Activated CD4-positive, alpha-beta T cell treated with anti-CD3 and anti-CD28 coated beads for 4 hours (primary cell): ENCODE results near the gene KIAA1328.

Experiments
- DNase-seq, 2 donors: peaks; one replicate each; pipeline ENCODE4 v3.0.0-alpha.2; 2020

The KIAA1328 gene

GRCh38 chr18:36974686-36975085 is 145.8 kb downstream of the KIAA1328 start:
- DNase-seq, result no peak

DNA sequence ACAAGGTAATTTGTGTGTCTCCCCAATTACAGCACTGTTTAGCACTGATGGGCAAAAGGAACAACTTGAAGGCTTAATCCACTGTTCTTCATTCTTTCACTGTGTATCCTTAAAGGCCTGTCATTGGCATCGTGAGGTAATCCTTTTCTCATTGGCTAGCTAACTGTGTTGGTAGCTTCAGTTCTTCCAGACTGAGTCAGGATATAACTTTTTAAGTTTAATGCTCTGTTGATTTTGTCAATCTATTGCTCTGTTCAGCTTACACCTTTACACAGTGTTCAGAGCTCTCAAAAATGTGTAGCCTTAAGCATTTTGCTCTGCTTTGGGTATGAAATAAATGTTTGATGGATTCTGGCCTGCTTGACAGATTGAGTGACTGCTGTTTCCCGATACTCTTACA is 148.2 kb downstream of the KIAA1328 start:
- no peak for DNase-seq

GRCh38 chr18:36993068-36993467 is 164.1 kb downstream of the KIAA1328 start:
- DNase-seq, result no peak

DNA sequence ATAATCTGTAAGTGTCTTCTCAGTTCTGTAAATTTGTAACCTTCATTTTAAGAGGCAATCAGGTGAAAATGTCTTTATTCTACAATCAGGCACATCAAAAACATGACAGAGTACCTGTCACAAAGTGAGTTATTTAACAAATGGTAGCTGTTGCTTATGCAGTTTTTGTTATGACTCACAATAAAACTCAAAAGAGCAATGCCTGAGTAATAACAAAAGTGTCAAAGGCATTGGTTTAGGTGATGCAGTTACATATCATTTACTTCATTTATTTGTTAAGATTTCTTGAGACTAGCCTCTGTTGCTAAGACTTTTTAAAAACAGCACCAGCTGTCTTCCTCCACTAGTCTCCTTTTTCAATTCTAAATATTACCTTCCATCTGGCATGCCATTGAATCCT is 177.8 kb downstream of the KIAA1328 start:
- no peak for DNase-seq

DNA sequence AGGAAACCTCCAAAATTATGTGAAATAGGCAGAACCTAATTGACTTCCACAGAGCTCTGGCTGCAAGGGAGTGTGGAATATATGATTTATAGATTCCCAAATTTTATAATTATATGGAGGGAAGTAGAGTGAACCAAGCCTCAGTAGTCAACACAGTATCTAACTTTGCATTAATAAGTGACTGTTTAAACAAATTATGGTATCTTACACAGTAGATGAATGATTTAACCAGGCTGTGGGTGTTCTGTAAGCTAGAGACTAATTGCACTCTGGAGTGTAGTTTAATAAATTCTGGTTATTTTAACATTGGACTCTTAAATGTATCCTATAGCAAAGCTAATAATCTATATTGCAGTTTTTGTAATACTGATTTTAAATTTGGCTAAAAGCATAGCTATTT is 183.5 kb downstream of the KIAA1328 start:
- DNase-seq, result no peak

GRCh38 chr18:37019157-37019827 is 190.4 kb downstream of the KIAA1328 start:
- DNase-seq, result no peak

DNA sequence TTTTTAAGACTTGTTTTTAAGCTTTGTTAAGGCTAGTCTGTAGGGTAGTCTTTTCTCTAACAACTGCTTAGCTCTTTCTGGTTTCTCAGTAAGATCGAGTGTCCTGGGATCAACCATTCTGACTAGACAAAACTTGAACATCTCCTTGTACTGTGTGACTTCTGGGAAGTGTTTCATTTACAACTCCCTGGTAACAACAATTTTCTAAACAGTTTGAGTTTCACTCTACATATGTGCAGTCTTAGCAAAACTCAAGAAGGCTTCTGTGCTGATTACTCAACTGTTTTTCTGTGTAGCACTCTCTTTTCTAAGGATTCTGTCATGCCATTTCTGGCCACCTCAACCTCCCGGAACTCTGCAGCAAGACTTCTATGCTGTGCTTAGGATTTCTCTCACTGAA is 204.5 kb downstream of the KIAA1328 start:
- DNase-seq, result no peak

DNA sequence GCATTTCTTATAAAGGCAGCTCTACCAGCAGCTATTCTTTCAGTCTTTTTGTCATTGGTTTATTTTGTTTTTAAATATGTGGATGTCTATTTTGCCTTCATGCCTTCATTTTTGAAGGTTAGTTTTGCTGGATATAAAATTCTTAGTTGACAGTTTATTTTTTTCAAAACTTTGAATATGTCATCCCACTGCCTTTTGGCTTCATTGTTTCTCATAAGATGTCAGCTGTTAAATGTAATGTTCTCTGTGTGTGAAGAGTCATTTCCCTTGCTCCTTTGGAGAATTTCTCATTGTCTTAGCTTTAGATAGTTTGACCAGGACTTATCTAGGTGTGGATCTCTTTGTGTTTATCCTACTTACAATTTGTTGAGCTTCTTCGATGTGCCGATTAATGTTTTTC is 213.5 kb downstream of the KIAA1328 start:
- no peak for DNase-seq

GRCh38 chr18:37055137-37055802 is 226.3 kb downstream of the KIAA1328 start:
- DNase-seq, result no peak

DNA sequence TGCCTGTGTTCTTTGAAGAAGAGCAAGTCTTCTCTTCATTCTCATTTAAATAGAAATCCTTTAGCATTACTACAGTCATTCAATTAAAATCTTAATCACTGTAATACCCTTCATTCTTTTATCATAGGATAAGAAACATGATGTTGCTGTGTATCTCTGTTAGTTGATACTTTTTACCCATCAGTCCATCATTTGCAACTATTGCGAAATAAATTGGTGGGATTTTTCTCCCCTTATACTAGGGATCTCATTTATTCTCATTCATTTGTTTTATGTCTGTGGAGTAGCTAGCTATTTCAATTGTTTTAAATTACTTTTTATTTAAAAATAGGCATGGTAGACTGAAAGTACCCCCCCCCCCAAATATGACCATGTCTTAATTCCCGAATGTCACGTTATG is 235.3 kb downstream of the KIAA1328 start:
- no peak for DNase-seq

GRCh38 chr18:37065254-37065653 is 236.3 kb downstream of the KIAA1328 start:
- DNase-seq, result no peak

GRCh38 chr18:37084912-37085311 is 256.0 kb downstream of the KIAA1328 start:
- DNase-seq, result no peak

- DNase-seq, result no peak
Measured at GRCh38 chr18:37085362-37085761, 256.4 kb downstream of the KIAA1328 start.

DNA sequence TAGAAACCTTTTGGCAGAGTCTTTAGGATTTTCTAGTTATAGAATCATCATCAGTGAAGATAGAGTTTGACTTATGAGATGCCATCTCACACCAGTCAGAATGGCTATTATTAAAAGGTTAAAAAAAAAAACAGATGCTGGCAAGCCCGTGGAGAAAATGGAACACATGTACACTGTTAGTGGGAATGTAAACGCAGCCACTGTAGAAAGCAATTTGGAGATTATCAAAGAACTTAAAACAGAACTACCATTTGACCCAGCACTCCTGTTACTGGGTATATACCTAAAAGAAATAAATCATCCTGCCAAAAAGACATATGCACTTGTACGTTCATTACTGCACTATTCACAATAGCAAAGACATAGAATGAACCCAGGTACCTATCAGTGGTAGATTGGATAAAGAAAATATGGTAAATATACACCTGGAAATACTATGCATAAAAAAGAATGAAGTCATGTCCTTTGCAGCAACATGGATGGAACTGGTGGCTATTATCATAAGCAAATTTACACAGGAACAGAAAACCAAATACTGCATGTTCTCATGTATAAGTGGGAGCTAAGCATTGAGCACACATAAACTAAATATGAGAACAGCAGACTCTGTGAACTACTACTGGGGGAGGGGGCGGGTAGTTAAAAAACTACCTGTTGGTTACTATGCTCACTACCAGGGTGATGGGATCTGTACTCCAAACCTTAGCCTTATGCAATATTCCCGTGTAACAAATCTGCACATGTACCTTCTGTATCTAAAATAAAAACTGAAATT is 279.0 kb downstream of the KIAA1328 start:
- no peak for DNase-seq

GRCh38 chr18:37122877-37123276 is 293.9 kb downstream of the KIAA1328 start:
- no peak for DNase-seq

DNA sequence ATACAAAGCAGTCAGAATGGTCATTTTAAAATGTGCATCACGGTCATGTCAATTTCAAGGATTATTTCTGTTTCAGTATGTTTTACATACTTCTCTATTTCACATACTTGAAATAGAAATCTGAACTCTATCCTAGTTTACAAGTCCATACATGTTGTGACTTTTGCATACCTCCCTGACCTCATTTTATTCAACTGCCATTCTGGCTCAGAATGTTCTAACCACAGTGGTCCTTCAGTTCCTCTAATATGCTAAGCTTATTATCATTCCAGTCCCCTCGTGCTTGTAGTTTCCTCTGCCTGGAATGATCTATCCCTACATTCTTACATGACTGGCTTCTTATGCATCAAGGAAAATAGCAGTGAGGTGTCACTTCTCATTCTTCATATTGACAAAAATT is 295.6 kb downstream of the KIAA1328 start:
- DNase-seq, result no peak

DNA sequence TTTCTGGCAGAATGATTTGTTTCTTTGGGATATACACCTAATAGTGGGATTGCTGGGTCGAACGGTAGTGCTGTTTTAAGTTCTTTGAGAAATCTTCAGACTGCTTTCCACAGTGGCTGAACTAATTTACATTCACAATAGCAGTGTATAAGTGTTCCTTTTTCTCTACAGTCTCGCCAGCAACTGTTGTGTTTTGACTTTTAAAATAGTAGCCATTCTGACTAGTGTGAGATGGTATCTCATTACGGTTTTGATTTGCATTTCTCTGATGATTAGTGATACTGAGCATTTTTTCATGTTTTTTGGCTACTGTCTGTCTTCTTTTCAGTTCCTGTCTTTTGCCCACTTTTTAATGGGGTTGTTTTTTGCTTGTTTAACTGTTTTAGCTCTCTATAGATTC is 306.2 kb downstream of the KIAA1328 start:
- DNase-seq, result no peak

DNA sequence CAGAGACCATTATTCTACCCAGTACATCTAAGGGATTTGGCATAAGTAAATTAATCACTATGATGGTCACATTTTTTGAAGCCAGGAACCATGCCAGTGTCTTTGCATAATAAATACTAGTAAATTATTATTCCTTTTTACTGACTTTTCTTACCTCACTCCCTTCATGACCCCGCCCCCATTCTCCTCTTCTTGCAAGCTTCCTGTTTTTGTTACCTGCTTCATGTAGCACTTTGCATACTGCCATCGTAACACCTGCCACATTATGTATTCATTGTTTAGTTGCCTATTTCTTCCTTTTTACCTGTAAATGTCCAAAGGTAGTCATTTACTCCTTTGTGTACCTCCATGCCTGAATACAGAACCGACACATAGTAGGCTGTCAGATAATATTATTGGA is 309.5 kb downstream of the KIAA1328 start:
- no peak for DNase-seq

GRCh38 chr18:37139876-37140275 is 310.9 kb downstream of the KIAA1328 start:
- no peak for DNase-seq

GRCh38 chr18:37144921-37145320 is 316.0 kb downstream of the KIAA1328 start:
- no peak for DNase-seq

DNA sequence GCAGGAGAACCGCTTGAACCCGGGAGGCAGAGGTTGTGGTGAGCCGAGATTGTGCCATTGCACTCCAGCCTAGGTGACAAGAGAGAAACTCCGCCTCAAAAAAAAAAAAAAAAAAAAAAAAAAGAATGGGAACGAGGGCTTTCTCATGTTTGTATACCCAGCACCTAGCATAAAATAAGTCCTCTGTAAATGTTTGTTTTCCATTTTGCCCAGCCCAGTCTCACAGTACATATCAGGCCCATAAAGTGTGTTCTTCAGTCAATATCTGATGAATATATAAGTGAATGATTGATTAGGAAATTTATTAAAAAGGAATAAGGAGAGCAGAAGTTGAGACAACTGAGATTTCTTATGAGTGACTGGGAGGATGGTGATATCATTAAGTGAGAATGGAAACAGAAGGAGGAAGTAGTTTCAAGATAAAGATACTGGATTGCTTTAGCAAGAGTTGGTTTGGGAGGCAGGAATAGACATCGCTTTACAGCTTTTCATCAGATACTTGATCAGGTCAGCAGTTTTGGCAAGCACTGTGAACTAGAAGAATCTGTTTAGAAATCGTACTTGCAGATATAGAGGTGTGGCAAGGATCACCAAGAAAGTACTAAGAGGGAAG is 327.5 kb downstream of the KIAA1328 start:
- DNase-seq, result no peak

- no peak for DNase-seq
Measured at GRCh38 chr18:37160038-37160820, 331.3 kb downstream of the KIAA1328 start.

- no peak for DNase-seq
Measured at GRCh38 chr18:37161491-37161890, 332.6 kb downstream of the KIAA1328 start.
